Stimulated activated CD4-positive, alpha-beta T cell treated with anti-CD3 and anti-CD28 coated beads, TNF-alpha, amount 100 ng/mL, for 24 hours (primary cell): ENCODE measurements around the gene BMP7.

Experiments used
- DNase-seq, 3 experiments: peaks; one replicate each; pipeline ENCODE4 v3.0.0-alpha.2; 2020; ENCODE audit warnings: low read depth in 3 of 3

The BMP7 gene

GRCh38 chr20:57126481-57127092 is 139.9 kb downstream of the BMP7 start:
- no peak for DNase-seq

GRCh38 chr20:57124800-57125517 is 141.5 kb downstream of the BMP7 start:
- DNase-seq: no peak

- DNase-seq: no peak
These were observed 142.1 kb downstream of the BMP7 start for GRCh38 chr20:57124366-57124765.

- DNase-seq: no peak
These were observed 142.9 kb downstream of the BMP7 start for GRCh38 chr20:57123504-57123903.

GRCh38 chr20:57122536-57123489 is 143.6 kb downstream of the BMP7 start:
- DNase-seq: no peak

- DNase-seq: no peak
These were observed 147.5 kb downstream of the BMP7 start for GRCh38 chr20:57118964-57119363.
